OCI-LY3 (cell line): Measurements from ENCODE around the gene SLCO4A1.

Source experiments
- H2AFZ ChIP-seq: fragments of 200-600, 300-600 bp; shearing (Covaris generic); 2 replicates; pipeline ENCODE4 v1.6.0; 2014; ENCODE audit warnings: antibody characterized with exemption, low read depth, low read length
- H3K27ac ChIP-seq: fragments of 200-600, 300-600 bp; sonication (generic); 2 replicates; pipeline ENCODE4 v1.5.1; 2014; ENCODE audit warnings: mild to moderate bottlenecking, low read length, moderate library complexity, mixed read lengths
- H3K27me3 ChIP-seq: fragments of 200-600, 300-600 bp; sonication (generic); 2 replicates; pipeline ENCODE4 v1.6.1; 2014; ENCODE audit warnings: low read depth, low read length, mixed read lengths
- H3K36me3 ChIP-seq: fragments of 200-600, 300-600 bp; sonication (generic); replicated peaks from 2 replicates; pipeline ENCODE3; 2014; ENCODE audit warnings: low read depth, low read length, mixed read lengths
- H3K4me1 ChIP-seq: fragments of 300-600, 200-600 bp; sonication (generic); 2 replicates; pipeline ENCODE4 v1.6.1; 2014; ENCODE audit warnings: low read length, mixed read lengths
- H3K4me2 ChIP-seq: fragments of 200-600, 300-600 bp; sonication (generic); 2 replicates; pipeline ENCODE4 v1.6.1; 2014; ENCODE audit warnings: low read length, mixed read lengths
- H3K4me3 ChIP-seq: fragments of 300-600, 200-600 bp; sonication (generic); 2 replicates; pipeline ENCODE4 v1.5.1; 2014; ENCODE audit warnings: antibody characterized with exemption, mild to moderate bottlenecking, low read length, moderate library complexity
- H3K79me2 ChIP-seq: fragments of 300-600, 200-600 bp; shearing (Covaris generic); 2 replicates; pipeline ENCODE4 v1.6.1; 2014; ENCODE audit warnings: mild to moderate bottlenecking, low read length, mixed read lengths
- H3K9ac ChIP-seq: fragments of 300-600, 200-600 bp; shearing (Covaris generic); 2 replicates; pipeline ENCODE4 v1.6.0; 2014; ENCODE audit warnings: mild to moderate bottlenecking, low read length, moderate library complexity
- H3K9me3 ChIP-seq: fragments of 200-600, 300-600 bp; shearing (Covaris generic); 2 replicates; pipeline ENCODE4 v1.6.1; 2014; ENCODE audit warnings: low read length, mixed read lengths; ENCODE audit not compliant: insufficient read depth
- H4K20me1 ChIP-seq: fragments of 200-600, 300-600 bp; sonication (generic); 2 replicates; pipeline ENCODE4 v1.6.1; 2016; ENCODE audit warnings: low read length, mixed read lengths; ENCODE audit not compliant: insufficient read depth
- CTCF ChIP-seq: fragments of 200-600, 300-600 bp; sonication (generic); IDR thresholded peaks from 2 replicates; pipeline ENCODE4 v1.5.1; 2014; ENCODE audit warnings: antibody characterized with exemption, low read length, low read depth
- EZH2phosphoT487 ChIP-seq: fragments of 200-600 bp; shearing (Covaris generic); IDR thresholded peaks from 2 replicates; pipeline ENCODE4 v1.6.1; 2018; ENCODE audit warnings: antibody characterized with exemption, mixed run types, low read depth

Gene SLCO4A1

GRCh38 chr20:62697468-62697912 is 55.2 kb downstream of the SLCO4A1 start:
- H3K9ac ChIP-seq: no peak overlapping the region
- no peaks in the 10 kb centered on the region for H3K36me3 ChIP-seq
- H3K79me2 ChIP-seq: no peaks in the 10 kb centered on the region
- H3K4me2 ChIP-seq: no peak overlapping the region
- no peaks in the 10 kb centered on the region for H4K20me1 ChIP-seq
- TF ChIP-seq CTCF (no peak), EZH2phosphoT487 (no peak)
- no peak overlapping the region for H3K27ac ChIP-seq
- H3K4me3 ChIP-seq: no peak overlapping the region
- no peaks in the 10 kb centered on the region for H3K4me1 ChIP-seq
- no peak overlapping the region for H2AFZ ChIP-seq
- peaks cover 38% of the 10 kb centered on the region for H3K27me3 ChIP-seq
- H3K9me3 ChIP-seq: no peaks in the 10 kb centered on the region

GRCh38 chr20:62698231-62698630 is 55.9 kb downstream of the SLCO4A1 start:
- Histone ChIP-seq H3K27ac (no peak overlapping the region), H3K4me3 (no peak overlapping the region), H4K20me1 (no peaks in the 10 kb centered on the region), H2AFZ (no peak overlapping the region), H3K4me1 (no peaks in the 10 kb centered on the region), H3K79me2 (no peaks in the 10 kb centered on the region), H3K36me3 (no peaks in the 10 kb centered on the region), H3K4me2 (no peak overlapping the region), H3K27me3 (peaks cover 38% of the 10 kb centered on the region), H3K9me3 (no peaks in the 10 kb centered on the region), H3K9ac (no peak overlapping the region)
- TF ChIP-seq EZH2phosphoT487 (no peak), CTCF (no peak)

DNA sequence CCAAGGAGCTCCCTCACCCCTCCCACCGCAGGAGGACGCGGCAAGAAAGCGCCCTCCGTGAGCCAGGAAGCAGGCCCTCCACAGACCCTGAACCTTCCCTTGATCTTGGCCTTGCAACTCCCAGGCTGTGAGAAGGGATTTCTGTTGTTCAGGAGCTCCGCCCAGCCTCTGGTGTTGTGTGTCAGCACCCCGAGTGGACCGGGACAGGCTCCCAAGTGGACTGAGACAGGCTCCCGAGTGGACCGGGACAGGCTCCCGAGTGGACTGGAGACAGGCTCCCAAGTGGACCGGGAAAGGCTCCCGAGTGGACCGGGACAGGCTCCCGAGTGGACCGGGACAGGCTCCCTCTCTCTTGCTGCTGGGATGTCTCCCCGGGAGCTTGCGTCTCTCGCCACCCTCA is 57.0 kb downstream of the SLCO4A1 start:
- TF ChIP-seq EZH2phosphoT487: no peak
- TF ChIP-seq CTCF: no peak
- Histone ChIP-seq H3K27ac (no peak overlapping the region), H3K9ac (no peak overlapping the region), H3K4me3 (no peak overlapping the region), H2AFZ (no peak overlapping the region), H3K79me2 (no peaks in the 10 kb centered on the region), H3K4me2 (no peak overlapping the region), H3K27me3 (peaks cover 35% of the 10 kb centered on the region), H3K4me1 (no peaks in the 10 kb centered on the region), H4K20me1 (no peaks in the 10 kb centered on the region), H3K9me3 (no peaks in the 10 kb centered on the region), H3K36me3 (no peaks in the 10 kb centered on the region)

- H3K9me3 ChIP-seq: no peaks in the 10 kb centered on the region
- no peak overlapping the region for H3K27ac ChIP-seq
- peaks cover 31% of the 10 kb centered on the region for H3K27me3 ChIP-seq
- H3K4me3 ChIP-seq: no peak overlapping the region
- no peaks in the 10 kb centered on the region for H4K20me1 ChIP-seq
- H3K4me2 ChIP-seq: no peak overlapping the region
- H3K9ac ChIP-seq: no peak overlapping the region
- no peaks in the 10 kb centered on the region for H3K4me1 ChIP-seq
- H3K79me2 ChIP-seq: no peaks in the 10 kb centered on the region
- H2AFZ ChIP-seq: no peak overlapping the region
- H3K36me3 ChIP-seq: no peaks in the 10 kb centered on the region
- TF ChIP-seq EZH2phosphoT487 (no peak), CTCF (no peak)
These were observed 57.4 kb downstream of the SLCO4A1 start for GRCh38 chr20:62699741-62700140.
